Activated T-helper 9 cell treated with anti-CD3 and anti-CD28 coated beads, Interleukin-2, amount 50 U/mL, for 16 hours (primary cell): ENCODE measurements around the gene CYP2U1.
"Not testable (repeated sequence)": the region's sequence is repeated elsewhere in the genome, so short reads cannot be mapped to it uniquely, and the experiment has no call there.

Experiments
- DNase-seq: peaks from one replicate; pipeline ENCODE4 v3.0.0-alpha.2; 2020; ENCODE audit warnings: low read depth

Gene CYP2U1

DNA sequence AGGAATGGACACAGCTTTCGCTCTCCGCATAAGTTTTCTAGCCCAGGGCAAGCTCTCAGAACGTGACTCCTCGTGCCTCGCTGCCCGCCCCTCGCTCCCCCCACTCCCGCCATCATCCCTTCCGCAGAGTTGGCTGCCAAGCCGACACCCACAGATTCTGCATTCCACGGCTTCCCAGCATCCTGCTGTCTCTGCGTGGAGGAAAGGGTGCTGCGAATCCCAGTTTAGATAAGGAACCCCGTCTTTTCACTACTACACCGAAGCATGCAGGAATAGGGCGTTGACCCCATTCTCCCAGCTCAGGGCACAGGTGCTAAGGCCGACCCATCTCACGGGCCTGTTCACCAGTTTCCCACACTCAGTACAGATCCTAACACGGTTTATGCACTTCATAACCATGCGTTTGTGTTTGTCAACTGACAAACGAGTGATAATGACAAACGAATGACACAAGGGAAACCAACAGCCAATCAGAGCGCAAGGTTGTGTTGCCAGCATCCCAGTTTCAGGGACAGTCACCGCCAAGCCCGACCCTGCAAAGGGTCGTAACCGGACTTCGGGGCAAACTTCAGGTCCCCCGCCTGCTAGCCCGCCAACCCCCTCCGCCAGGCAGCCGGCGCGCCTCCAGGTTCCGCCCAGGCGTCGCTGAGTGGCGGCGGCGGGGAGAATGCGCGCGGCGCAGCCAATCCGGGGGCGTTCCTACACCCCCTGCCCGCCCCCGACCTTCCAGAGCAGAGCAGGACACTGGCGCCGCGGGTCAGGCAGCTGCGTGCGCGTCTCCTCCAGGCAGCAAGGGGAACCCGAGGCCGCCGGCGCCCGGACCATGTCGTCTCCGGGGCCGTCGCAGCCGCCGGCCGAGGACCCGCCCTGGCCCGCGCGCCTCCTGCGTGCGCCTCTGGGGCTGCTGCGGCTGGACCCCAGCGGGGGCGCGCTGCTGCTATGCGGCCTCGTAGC, at the start of gene CYP2U1:
TSS of gene CYP2U1 (plus strand) at position 729 of the 954 bp plus-strand sequence. CDS start at position 824, 95 bp downstream.
- peak; percentile 71 for DNase-seq

DNA sequence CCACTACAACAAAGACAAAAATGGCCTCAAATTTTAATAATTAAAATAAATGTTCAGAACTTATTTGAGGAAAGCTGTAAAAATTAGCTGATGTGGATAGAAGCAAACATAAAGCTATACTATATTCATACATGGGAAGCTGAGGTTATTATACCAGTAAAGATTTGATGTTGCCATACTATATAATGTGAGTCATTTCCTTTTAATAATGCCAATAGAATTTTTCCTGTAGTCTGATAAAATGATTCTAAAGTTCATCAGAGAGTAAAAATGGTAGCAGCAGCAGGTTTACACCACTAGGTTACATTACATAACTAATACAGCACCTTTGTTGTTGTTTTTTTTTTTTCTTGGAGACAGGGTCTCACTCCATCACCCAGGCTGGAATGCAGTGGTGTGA, 45.5 kb upstream of the CYP2U1 start:
- no peak for DNase-seq

GRCh38 chr4:107888237-107888636, 43.1 kb upstream of the CYP2U1 start:
- DNase-seq = no peak

- no peak for DNase-seq
Measured at GRCh38 chr4:107890779-107891178, 40.6 kb upstream of the CYP2U1 start.

DNA sequence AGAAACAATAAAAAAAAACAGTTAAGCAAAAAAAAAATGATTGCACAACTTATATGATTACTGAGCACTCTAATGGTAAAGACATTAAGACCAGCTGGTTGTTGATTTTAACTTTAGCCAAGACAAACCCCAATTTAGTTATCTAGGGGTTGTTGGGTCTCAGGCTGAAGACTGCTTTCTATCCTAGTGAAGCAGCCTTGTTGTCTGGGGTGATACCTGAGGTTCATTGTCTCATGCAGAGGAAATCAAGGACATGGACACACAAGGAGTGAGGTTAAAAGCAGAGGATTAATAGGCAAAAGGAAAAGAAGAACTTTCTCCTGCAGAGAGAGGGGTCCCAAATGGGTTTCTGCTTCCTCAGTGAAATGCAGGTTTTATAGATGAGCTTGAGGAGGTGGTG, 40.0 kb upstream of the CYP2U1 start:
- DNase-seq = no peak

- DNase-seq = no peak
Measured at GRCh38 chr4:107893171-107894137, 37.9 kb upstream of the CYP2U1 start.

GRCh38 chr4:107894138-107894603, 37.2 kb upstream of the CYP2U1 start:
- DNase-seq = no peak

DNA sequence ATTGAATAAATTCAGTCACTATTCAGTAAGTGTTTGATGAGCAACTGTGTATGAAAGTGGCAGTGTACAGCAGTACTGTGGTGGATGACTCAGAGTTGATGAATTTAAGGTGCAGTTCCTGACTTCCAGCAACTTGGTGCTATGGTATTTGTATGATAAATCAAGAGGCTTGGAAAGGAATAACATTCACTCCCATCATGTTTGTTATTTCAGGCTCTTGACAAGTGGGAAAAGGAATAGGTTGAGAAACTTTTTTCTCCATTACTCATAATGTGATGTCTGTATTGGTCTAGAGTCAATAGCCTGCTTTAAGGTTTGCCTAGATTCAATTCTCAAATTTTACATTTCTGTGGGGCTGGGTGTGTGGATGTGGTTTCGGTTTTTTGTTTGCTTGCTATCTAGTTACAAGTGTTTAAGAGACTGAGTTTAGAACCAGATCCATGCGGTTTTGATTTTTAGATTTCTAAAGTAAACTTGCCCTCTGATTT, 35.1 kb upstream of the CYP2U1 start:
- no peak for DNase-seq

DNA sequence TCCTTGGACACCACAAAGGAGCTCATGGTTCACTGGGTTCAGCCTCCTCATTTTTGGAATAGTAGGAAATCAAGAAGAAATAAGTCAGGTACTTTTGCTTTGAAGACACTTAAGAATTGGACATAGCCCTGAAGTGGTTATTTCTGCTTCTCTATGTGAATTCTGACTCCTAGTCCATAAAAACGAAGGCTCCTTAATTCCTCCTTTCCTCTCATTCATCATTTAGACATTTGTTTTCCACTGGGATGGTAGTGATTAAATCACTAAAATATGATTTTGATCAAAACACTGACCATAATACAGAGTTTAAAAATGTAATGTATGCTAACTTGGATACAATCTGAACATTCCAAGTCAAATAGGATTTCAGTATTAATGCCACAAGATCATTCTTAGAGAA, 34.7 kb upstream of the CYP2U1 start:
- no peak for DNase-seq

GRCh38 chr4:107897823-107898222, 33.5 kb upstream of the CYP2U1 start:
- DNase-seq = no peak

DNA sequence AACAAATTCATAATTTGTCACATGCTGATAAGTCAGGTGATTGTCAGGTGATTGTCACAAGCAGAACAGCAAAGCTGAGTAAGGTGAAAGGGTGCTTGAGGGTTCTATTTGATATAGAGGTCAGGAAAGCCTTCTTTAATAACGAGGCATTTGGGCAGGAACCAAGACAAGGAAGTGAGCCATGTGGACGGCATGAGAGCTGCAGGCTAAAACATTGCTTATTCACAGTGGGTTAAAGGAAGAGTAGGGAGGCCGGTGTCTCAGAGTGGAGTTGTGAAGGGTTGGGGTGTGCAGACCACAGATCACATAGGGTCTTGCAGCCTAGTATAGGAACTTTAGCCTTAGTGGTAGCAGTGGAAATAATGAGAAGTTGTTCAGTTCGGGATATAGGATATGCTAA, 31.3 kb upstream of the CYP2U1 start:
- no peak for DNase-seq

GRCh38 chr4:107900508-107900907, 30.8 kb upstream of the CYP2U1 start:
- DNase-seq = no peak

DNA sequence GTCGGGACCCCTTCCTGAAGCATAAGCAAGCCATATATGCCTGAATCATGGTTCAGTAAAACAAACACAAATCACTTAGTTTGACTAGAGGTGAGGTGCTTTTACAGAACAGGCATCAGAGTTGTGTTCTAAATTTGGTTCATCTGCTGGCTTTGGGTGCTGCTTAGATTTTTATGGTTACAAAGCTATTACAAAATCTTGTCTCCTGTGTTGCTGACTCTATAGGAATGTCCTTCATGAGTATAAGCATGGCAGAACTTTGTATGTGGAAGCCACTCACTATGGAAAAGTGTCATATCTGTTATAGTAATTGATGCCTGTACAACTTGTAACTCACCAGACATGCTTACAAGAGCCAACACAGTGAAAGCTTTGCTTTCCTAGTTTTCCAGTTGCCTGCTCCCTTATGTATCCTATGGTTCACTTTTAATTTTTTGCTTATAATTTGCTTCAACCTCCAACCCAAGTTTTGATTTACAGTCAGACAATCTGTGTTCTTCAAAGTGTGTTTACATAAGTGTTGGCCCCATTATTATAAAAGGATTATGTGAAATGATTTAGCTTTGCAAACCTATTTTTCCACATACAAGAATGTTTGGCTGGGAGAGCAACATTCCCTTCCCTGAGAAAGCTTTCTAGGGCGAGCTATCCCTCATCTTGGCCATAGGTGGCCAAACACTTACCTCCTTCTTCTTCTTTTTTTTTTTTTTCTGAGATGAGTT, 30.0 kb upstream of the CYP2U1 start:
- DNase-seq = no peak

DNA sequence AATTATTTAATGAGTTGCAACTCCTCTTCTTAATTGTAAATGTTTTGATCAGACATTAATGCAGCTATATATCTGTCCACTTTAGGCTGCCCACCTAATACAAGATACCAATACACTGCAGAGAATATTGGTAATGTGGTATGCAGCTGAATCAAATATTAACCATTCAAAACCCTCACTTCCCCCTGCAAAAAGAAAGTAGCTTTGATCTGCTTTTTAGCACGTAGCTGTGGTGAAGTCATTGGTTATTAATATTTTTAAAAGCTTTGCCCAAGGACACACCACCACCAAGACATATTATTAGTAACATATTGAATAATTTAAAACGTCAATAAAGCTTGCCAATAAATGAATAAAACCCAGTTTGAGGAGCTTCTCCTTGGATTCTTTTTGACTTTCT, 28.6 kb upstream of the CYP2U1 start:
- no peak for DNase-seq

GRCh38 chr4:107905082-107905481, 26.3 kb upstream of the CYP2U1 start:
- DNase-seq = not testable (repeated sequence)

DNA sequence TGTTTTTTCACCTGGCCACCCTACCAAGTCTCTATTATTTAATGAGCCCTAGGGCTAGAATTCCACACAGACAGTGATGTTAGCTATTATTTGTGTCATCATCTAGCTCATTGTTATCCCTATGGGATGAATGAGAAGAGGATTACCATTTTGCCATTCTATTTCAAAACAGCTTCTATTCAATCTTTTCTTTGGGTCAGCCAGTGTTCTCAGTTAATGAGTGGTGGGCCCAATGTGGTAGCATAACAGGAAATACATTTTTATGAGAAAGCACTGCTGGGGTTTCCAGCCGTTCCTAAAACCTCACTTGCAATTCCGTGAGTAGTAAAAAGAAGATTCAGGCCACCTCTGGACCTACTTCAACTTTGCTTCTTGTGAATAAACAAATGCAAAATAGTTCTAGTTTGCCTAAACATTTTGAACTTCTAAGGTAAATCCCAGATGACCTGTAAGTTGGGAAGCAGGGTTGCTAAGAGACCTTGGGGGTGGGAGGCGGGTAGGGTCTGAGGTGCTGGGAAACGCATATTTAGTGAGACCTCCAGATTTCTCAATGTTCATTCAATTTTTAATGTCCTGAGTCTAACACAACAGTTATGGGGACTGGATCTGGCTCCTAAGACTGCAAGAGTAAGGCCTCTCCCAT, 24.8 kb upstream of the CYP2U1 start:
- no peak for DNase-seq

GRCh38 chr4:107908377-107908776, 23.0 kb upstream of the CYP2U1 start:
- DNase-seq = no peak

DNA sequence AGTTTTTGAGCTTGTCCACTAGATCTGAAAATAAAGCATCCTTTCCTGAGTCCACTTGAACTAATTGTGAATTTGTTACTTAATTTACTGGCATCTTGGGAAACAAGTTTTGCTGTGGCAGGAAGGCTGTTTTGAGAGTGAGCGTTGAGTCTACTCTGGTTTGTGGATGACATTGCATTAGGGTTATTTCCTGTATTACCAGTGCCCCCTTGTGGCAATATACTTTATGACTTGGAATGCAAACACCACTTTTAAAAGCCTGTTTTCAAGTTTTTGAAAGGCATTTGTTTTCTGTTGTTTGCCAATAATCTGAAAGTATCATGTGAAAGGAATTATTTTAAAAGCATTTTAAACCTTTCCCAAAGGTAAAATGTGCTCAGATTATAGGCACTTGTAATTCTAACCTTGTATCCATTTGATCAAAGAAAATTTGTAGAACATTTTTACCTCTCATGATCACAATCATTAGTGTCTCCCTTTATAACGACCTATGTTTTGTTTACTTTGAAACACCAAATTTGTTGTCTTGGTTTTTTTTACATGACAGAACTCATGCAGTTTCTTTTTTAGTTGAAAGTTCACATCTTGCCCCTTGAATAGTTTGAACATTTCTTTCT, 18.0 kb upstream of the CYP2U1 start:
- no peak for DNase-seq

DNA sequence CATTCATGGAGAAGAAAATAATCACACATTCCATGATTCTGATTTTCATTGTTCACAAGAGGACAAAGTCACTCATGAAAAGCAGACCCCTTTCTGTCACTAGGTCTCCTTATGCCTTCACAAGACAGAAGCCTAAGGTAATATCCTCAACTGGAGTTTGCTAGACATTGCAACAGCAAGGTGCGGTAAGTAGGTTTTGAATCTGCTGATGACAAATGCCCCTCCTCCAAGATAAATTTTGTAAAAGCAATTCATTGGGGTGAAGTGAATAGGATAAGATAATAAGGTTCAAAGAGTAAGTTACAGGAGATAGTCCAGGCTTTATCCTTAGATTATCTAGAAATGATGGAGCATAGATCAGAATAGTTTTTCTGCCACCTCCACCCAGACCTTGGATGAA, 16.1 kb upstream of the CYP2U1 start:
- DNase-seq = no peak

DNA sequence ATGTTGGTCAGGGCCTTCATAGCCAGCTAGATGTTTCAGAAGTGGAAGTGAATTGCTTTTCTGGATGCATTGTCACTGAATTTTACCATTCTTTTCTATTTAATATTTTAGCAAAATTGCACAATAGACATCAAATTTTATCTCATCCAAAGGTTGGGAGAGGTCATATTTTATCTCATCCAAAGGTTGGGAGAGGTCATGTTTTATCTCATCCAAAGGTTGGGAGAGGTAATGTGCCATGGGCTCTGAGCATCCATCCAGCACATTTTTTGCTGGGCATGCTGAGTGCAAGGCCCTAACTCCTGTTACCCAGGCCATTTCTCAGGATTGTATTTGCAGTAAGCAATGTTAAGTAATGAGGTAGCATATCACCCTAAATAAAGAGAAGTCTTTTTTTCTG, 14.7 kb upstream of the CYP2U1 start:
- no peak for DNase-seq

DNA sequence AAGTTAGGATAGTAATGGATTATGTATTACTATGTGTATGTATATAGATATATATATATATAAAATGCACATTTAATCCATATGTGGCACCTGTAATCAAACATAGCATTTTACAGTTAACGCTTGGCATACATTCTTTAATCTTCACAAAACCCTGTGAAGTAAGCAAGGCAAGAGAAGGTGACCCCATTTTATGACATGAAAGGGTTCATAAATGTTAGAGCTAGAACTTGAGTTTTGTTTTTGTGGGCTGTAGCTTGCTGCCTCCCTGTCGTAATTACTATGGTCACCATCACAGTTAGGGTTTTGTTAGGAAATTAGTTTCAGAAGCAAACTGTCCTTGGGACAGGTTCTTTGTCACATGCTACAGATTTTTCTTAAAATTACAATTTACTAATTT, 13.8 kb upstream of the CYP2U1 start:
- DNase-seq = no peak
